Measurements from ENCODE around the gene CDK8. TPM values are rescaled to one million over a fixed set of nuclear protein-coding genes. Genes with fewer than 3 reads are reported as not detected.

CDK8 gene
- total and polyA plus RNA-seq, 10 of the 15 experiments (the other 5 are each of a cell fraction or from before 2014, with no cell fraction given), result 8.6 to 23.5 (median 12.5) TPM

DNA sequence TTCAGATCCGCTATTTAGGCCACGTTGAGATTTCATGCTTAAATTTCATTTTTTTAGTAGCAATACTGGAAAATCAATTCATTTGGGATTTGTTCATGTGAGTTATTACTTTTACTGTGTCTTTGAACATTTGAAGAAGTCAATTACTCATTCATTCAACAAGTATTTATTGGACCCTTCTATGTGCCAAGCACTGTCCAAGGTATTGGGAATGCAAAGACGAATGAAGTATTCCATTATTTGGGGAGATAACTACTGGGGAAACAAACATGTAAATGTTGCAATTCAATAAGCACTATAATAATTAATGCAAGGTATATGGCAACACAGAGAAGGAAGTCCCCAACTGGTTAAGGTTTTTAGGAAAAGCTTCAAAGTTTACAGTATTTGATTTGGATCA lies 5.7 kb downstream of the CDK8 start:
- no peak for ATAC-seq
- POLR2A ChIA-PET, result no interaction called here

DNA sequence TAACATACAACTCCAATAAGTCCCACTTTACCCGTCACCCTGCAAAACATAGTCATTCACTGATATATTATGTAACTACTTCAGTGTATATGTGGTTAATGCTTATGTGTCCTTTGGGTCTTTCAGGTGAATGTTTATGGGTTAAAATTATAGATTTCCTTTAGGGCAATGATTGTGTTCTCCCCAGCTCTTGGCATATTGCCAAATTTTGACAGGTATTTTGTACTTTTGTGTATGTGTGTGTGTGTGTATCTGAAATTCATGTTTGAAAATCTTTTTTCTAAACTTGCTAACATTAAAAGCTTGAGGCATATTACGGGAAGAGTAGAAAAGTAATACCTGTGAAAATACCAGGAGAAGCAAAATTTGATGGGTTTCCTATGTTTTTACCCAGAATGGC lies 8.2 kb downstream of the CDK8 start:
- CTCF ChIA-PET, result no interaction called here
- ATAC-seq, result no peak
- Histone ChIP-seq H3K4me2 (ENCODE audit: control insufficient read depth, insufficient read depth) (no peak overlapping the region), H3K9ac (ENCODE audit: control insufficient read depth, insufficient read depth, low read length) (no peak overlapping the region), H3K36me3 (ENCODE audit: control insufficient read depth in 2 of 2, insufficient read depth in 2 of 2, low read length in 1 of 2) (no peaks in the 10 kb centered on the region), H2AFZ (ENCODE audit: control insufficient read depth, low read depth, low read length) (no peak overlapping the region), H3K4me1 (ENCODE audit: control insufficient read depth, insufficient read depth, low read length) (no peaks in the 10 kb centered on the region), H3K9me3 (replicated peaks; ENCODE audit: control insufficient read depth, insufficient read depth, low read length) (no peaks in the 10 kb centered on the region; the same call in 2 of the 3 replicates), H3K27ac (ENCODE audit: control insufficient read depth, insufficient read depth) (no peak overlapping the region), H4K20me1 (ENCODE audit: control insufficient read depth, insufficient read depth) (no peaks in the 10 kb centered on the region), H3K4me3 (no peak overlapping the region), H3K27me3 (replicated peaks in 1 of 2; ENCODE audit: control insufficient read depth in 2 of 2, insufficient read depth in 2 of 2, low read length in 1 of 2) (no peaks in the 10 kb centered on the region), H3K79me2 (ENCODE audit: control insufficient read depth, insufficient read depth, low read length) (peaks cover 45% of the 10 kb centered on the region)
- POLR2A ChIA-PET, result interaction anchor here (0.6 kb wide), 1 partner anchor 18 kb away, joined by 3 read pairs; no protein-coding TSS in a partner anchor
- no peak for DNase-seq (ENCODE audit: low read depth, low spot score)
- in situ Hi-C loops (cut with MboI) (no loop called here), intact Hi-C loops (cut with micrococcal nuclease; ENCODE audit: unreplicated experiment) (no loop called here)
- BruUV-seq (replicated peaks), result no TSS peak
- FAIRE-seq, result no peak
- RAD21 ChIA-PET (ENCODE audit: unreplicated experiment), result no interaction called here
- no peak for TF ChIP-seq KLF5 (IDR thresholded peaks at IDR 0.05; ENCODE audit: partially characterized antibody)
- no peak for TF ChIP-seq SMC3 (IDR thresholded peaks at IDR 0.05; ENCODE audit: borderline replicate concordance, low read length)
- SMC1A ChIA-PET (ENCODE audit: uncharacterized antibody, unreplicated experiment), result no interaction called here
- WGBS (ENCODE audit: insufficient coverage, insufficient replicate concordance, low lambda C conversion rate, missing lambda C conversion rate), result 100% methylated on average over 2 of the region's 2 CpGs

More for the DNA sequence above, 5.7 kb downstream of the CDK8 start:
- no peaks in the 10 kb centered on the region for H3K36me3 ChIP-seq (ENCODE audit: control insufficient read depth in 2 of 2, insufficient read depth in 2 of 2, low read length in 1 of 2)
- TF ChIP-seq NR2F1 (conservative IDR thresholded peaks at IDR 0.05) (no peak), CBFB (IDR thresholded peaks at IDR 0.05; ENCODE audit: low read depth) (no peak), SIN3A (IDR thresholded peaks at IDR 0.05; ENCODE audit: low read depth, low read length) (no peak)
- H3K4me2 ChIP-seq (ENCODE audit: control insufficient read depth, insufficient read depth), result no peak overlapping the region
- no TSS peak for BruUV-seq (replicated peaks)
- in situ Hi-C loops (cut with MboI), result no loop called here
- peaks cover 60% of the 10 kb centered on the region for H3K79me2 ChIP-seq (ENCODE audit: control insufficient read depth, insufficient read depth, low read length)
- H3K4me3 ChIP-seq, result no peak overlapping the region
- RAD21 ChIA-PET (ENCODE audit: unreplicated experiment), result no interaction called here
- intact Hi-C loops (cut with micrococcal nuclease; ENCODE audit: unreplicated experiment), result loop anchor here (5.0 kb wide), 1 partner anchor 68 kb away; no protein-coding TSS in a partner anchor
- CTCF ChIA-PET, result no interaction called here
- H3K27ac ChIP-seq (ENCODE audit: control insufficient read depth, insufficient read depth), result no peak overlapping the region
- SMC1A ChIA-PET (ENCODE audit: uncharacterized antibody, unreplicated experiment), result no interaction called here
- H3K27me3 ChIP-seq (replicated peaks in 1 of 2; ENCODE audit: control insufficient read depth in 2 of 2, insufficient read depth in 2 of 2, low read length in 1 of 2), result no peaks in the 10 kb centered on the region
- H4K20me1 ChIP-seq (ENCODE audit: control insufficient read depth, insufficient read depth), result no peaks in the 10 kb centered on the region
- 80% methylated on average over 3 of the region's 3 CpGs for WGBS (ENCODE audit: insufficient coverage, insufficient replicate concordance, low lambda C conversion rate, missing lambda C conversion rate)
- no peaks in the 10 kb centered on the region for H3K4me1 ChIP-seq (ENCODE audit: control insufficient read depth, insufficient read depth, low read length)
- no peak overlapping the region for H3K9ac ChIP-seq (ENCODE audit: control insufficient read depth, insufficient read depth, low read length)
- DNase-seq (ENCODE audit: low read depth, low spot score) (no peak), FAIRE-seq (no peak)
- H2AFZ ChIP-seq (ENCODE audit: control insufficient read depth, low read depth, low read length), result no peak overlapping the region
- no peaks in the 10 kb centered on the region; the same call in 2 of the 3 replicates for H3K9me3 ChIP-seq (replicated peaks; ENCODE audit: control insufficient read depth, insufficient read depth, low read length)

Data from GM12878 (cell line).